Stimulated activated CD4-positive, alpha-beta T cell treated with anti-CD3 and anti-CD28 coated beads, Interleukin-12 subunit alpha, Interleukin-12 subunit beta, amount 100 ng/mL, for 48 hours (primary cell): ENCODE data around the gene LIN54.
A peak's percentile ranks its signal among the peaks of the same experiment; 100 is the strongest.
"Not testable (repeated sequence)": the region's sequence is repeated elsewhere in the genome, so short reads cannot be mapped to it uniquely, and the experiment has no call there.

Experiments used
- DNase-seq, 3 donors: peaks; one replicate each; pipeline ENCODE4 v3.0.0-alpha.2; 2020; ENCODE audit warnings: low read depth in 2 of 3, low spot score in 1 of 3

LIN54 gene

DNA sequence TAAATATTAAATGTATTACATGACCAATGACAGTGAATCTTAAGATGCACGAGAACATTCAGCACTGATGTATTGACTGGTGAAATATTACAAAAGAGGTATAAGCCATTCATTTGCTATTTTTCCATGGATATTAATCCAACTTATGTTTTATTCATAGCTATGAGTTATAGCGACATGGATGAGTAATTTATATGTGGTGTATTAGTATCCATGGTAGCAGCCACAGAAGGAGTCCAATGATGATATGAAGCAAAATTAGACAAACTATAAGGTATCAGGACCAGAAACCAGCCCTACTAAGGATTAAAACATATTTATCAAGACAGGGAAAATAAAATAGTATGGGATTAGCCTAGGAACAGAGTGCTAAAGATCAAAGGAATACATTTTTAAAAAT is 59.4 kb downstream of the LIN54 start:
- no peak for DNase-seq

- no peak for DNase-seq
Measured at GRCh38 chr4:82948647-82949204, 61.9 kb downstream of the LIN54 start.

- no peak for DNase-seq
Measured at GRCh38 chr4:82947498-82947897, 63.1 kb downstream of the LIN54 start.

- DNase-seq = no peak
Measured at GRCh38 chr4:82939414-82939813, 71.2 kb downstream of the LIN54 start.

GRCh38 chr4:82934441-82934840 is 76.2 kb downstream of the LIN54 start:
- no peak for DNase-seq

- no peak for DNase-seq
Measured at GRCh38 chr4:82930848-82931755, 79.5 kb downstream of the LIN54 start.

DNA sequence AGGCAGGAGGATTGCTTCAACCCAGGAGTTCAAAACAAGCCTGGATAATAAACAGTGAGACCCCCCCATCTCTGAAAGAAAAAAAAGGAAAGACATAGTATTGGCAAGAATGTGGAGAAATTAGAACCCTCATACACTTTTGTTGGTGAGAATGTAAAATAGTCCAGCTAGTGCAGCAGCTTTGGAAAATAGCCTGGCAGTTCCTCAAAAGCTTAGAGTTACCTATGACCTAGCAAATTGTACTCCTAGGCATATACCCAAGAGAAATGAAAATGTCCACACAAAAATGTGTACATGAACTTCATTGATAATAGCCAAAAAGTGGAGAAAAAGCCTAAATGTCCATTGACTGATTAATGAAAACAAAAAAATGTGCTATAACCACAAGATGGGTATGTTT is 88.8 kb downstream of the LIN54 start:
- DNase-seq = no peak

DNA sequence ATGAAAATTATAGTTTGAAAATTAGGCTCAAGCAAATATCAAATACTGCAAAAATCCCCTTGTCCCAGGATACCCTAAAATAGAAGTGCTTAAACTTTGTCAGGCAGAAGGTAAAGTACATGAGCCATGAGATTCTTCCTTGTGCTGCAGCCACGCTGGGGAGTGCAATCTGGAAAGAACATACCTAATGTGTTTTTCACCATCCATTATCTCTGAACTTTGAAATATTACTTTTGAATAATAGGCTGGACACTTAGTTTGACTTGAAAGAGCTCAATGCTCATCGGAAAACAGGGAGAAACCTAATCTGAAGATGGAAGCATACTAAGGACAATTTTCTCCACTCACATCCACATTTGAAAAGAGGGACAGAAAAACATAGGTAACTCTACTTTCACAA is 91.2 kb downstream of the LIN54 start:
- DNase-seq = no peak

DNA sequence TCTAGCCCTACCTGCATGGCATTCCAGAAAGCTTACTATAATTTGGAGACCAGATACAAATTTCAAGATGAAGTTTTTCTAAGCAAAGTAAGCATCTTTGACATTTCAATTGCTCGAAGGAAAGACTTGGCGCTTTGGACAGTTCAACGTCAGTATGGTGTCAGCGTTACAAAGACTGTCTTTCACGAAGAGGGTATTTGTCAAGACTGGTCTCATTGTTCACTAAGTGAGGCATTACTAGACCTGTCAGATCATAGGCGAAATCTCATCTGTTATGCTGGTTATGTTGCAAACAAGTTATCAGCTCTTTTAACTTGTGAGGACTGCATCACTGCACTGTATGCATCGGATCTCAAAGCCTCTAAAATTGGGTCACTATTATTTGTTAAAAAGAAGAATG is 92.5 kb downstream of the LIN54 start:
- no peak for DNase-seq

DNA sequence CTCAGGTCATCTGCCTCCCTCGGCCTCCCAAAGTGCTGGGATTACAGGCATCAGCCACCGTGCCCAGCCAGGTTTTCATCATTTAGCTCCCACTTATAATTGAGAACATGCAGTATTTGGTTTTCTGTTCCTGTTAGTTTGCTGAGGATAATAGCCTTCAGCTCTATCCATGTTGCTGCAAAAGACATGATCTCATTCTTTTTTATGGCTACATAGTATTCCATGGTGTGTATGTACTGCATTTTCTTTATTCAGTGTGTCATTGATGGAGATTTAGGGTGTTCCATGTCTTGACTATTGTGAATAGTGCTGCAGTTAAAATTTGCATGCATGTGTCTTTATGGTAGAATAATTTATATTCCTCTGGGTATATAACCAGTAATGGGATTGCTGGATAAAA is 96.7 kb downstream of the LIN54 start:
- DNase-seq = not testable (repeated sequence)

DNA sequence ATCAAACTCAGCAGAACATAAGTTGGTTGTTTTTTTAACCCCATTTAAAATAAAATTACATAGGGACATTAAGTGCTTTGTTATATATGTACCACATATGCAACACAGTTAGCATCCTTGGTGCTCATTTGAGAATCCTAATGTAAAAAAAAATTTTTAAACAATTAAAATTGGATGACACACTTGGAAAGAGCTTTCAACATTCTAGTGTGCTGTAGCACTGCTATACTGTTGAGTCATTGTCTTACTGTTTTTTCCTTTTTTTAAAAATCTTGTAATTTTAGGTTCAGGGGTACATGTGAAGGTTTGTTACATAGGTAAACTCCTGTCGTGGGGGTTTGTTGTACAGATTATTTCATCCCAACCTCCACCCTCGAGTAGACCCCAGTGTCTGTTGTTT is 97.3 kb downstream of the LIN54 start:
- no peak for DNase-seq

DNA sequence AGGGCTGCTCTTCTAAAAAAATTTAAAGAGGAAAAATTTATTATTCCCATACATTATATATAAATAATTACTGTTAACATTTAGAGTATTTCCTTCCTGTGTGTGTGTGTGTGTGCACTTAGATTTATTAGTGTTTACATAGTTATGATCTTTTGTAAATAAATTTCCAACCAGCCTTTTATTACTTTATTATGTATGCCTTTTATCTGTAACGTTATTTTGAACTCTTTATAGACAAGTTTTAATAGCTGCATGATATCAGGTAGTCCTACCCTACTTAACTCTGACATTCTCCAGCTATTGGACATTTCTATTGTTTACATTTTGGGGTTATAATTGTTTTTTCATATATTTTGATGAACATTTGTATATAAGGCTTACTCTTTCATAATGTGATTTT is 101.3 kb downstream of the LIN54 start:
- DNase-seq = no peak

DNA sequence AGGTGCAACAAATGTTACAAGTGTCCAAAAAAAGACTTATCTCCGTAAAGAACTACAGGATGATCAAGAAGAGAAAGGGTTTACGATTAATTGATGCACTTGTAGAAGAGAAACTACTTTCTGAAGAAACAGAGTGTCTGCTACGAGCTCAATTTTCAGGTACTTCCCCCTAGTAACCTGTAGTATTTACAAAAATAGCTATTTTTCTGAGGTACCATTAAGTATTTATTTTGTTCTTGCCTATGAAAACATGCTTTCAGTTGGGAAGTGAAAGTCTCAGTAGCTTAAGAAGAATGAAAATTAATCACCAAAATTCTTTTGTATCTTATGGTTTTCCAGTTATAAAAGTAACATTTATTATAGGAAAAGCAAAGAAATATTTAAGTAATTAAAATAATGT is 104.2 kb downstream of the LIN54 start:
- no peak for DNase-seq

- DNase-seq = peak in 1 of 3 donors; percentile 49
Measured at GRCh38 chr4:82905205-82905604, 105.4 kb downstream of the LIN54 start.

DNA sequence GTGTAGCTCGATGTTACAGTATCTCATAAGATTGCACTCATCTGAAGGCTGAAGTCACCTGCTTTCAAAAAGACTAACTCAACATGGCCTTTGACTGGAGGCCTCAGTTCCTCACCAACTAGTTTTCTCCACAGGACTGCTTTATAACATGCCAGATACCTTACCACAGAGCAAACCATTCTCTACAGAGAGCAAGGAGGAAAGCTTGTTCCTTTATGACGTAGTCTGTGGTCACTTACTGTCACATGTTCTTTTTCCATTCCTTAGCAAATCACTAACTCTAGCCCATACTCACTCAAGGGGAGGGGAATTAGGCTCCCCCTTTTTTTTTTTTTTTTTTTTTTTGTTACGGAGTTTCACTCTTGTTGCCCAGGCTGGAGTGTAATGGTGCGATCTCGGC is 106.9 kb downstream of the LIN54 start:
- no peak for DNase-seq

GRCh38 chr4:82901183-82901718 is 109.4 kb downstream of the LIN54 start:
- DNase-seq = no peak

DNA sequence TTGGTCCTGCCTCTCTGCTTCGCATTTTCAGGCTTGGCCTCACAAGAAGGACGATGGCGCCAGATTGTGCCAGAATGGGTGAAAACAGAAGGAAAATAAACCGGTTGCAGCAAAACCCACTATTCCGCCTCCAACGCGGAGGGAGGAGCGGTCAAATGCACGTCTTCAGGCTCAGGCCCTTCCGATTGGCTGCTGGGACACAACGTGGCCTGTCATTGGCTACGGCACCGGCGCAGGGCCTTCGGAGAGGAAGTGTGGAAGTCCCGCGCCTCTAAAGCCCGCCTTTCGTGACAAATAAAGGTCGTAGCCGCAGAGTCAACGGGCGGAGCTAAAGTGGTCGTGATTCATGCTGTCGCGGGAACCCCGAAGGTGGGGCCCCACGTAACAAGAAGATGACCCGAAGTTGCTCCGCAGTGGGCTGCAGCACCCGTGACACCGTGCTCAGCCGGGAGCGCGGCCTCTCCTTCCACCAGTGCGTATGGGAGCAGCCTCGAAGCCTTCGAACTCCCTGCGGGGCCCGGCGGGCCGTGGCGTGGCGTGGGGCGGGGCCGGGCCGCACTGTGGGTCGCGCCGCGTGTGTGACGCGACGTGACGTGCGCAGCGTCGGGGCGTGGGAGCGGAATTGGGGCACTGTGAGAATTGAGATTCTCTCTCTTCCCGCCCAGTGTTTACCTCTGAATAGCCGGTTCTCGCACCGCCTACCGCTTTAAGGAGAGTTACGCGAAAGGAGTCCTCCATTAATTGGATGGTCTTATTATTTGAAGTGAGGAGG is 110.0 kb downstream of the LIN54 start, which contains the start of gene THAP9:
TSS of gene THAP9 (plus strand) at position 325 of the 772 bp plus-strand sequence. CDS start at position 393, 68 bp downstream.
- DNase-seq = peak; percentile 92 to 99 (median 95)

- peak in 1 of 3 donors; percentile 29 for DNase-seq
Measured at GRCh38 chr4:82900066-82900410, 110.6 kb downstream of the LIN54 start.

DNA sequence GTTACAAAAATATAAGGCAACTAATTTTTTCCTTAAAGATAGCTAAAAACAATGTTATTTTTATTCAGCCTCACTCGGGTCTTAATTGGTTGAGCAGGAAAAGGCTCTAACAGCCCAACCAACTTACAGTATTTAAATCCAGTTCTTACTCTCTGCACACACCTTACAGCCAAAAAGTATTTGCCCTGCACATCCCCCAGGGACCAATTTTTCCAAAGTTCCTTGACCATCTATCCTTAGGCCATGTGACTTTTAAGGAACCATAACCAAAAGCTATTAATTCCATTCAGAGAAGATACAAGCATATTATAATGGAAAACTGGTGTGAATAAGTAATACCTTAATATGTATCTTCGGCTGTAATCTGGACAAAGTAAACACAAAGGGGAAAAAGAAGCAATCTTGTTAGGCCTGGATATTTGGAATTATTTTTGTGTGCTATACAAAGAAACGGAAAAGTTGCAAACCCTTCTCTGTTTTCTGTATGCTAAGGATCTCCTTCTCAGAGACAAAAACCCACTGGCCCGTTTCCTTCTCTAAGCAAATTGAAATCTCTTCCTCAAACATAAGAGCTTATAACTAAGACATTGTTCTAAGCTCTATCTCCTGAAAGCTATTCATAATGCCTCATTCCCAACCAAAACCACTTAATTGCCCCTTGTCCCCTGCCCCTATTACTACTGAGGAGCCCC is 111.1 kb downstream of the LIN54 start:
- no peak for DNase-seq

DNA sequence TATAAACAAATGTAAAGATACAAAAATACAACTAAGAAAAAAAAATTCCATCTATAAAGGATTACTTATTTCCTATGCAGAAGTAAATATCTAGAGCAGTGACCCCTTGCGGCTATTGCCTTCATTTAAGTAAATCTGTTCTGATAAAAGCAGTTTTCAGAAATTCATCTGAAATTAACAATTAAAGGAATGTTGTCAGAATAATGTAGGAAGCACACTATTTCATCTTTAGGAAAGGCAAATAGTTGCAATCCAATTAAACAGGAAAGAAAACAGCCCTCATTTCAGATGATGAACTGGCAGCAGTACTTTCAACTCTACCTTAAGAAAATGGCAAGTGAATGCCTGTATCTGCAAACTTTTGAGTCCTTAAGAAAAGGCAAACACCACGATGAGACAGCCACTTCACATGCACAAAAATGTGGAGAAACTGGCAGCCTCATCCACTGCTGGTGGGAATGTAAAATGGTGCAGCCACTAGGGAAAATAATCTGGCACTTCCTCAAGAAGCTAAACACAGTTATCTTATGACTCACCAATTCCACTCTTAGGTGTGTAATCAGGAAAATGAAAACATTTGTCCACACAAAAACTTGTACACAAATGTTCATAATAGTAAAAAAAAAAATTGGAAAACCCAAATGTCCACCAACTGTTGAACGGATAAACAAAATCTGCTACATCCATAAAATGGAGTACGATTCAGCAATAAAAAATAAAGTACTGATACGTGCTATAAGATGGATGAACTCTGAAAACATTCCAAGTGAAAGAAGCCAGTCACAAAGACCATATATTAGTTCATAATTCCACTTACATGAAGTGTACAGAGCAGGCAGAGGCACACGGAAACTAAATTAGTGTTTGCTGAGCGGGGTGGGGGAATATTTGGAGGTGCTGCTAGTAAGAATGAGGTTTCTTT is 112.0 kb downstream of the LIN54 start:
- no peak for DNase-seq
